ENCODE data around the gene LRP1B.

- TF ChIP-seq CTCF (conservative IDR thresholded peaks at IDR 0.05; ENCODE audit: low read length) (no peak), EZH2phosphoT487 (IDR thresholded peaks at IDR 0.05; ENCODE audit: borderline replicate concordance) (no peak)
These were observed 1842.6 kb downstream of the LRP1B start for GRCh38 chr2:140288213-140288612.
